Activated CD4-positive, alpha-beta T cell treated with anti-CD3 and anti-CD28 coated beads, Interleukin-10, Interleukin-2, amounts not matched to agents 100 ng/mL and 50 ng/mL, durations not matched to agents 16 hours and 8 hours (primary cell): ENCODE measurements around the gene PTPN13.

Source experiments
- DNase-seq: peaks from one replicate; pipeline ENCODE4 v3.0.0-alpha.2; 2020

PTPN13 gene

GRCh38 chr4:86587381-86588140, 6.6 kb upstream of the PTPN13 start:
- no peak for DNase-seq

- no peak for DNase-seq
Measured at GRCh38 chr4:86592553-86593249, 1.4 kb upstream of the PTPN13 start.

GRCh38 chr4:86594559-86595425, 677 bp downstream of the PTPN13 start:
- DNase-seq, result peak; percentile 23

- peak; percentile 6 for DNase-seq
Measured at GRCh38 chr4:86595426-86595805, 1.3 kb downstream of the PTPN13 start.

- no peak for DNase-seq
Measured at GRCh38 chr4:86596807-86597206, 2.7 kb downstream of the PTPN13 start.

- DNase-seq, result no peak
Measured at GRCh38 chr4:86600007-86600653, 6.0 kb downstream of the PTPN13 start.

- no peak for DNase-seq
Measured at GRCh38 chr4:86603311-86603885, 9.3 kb downstream of the PTPN13 start.

- DNase-seq, result no peak
Measured at GRCh38 chr4:86606809-86607208, 12.7 kb downstream of the PTPN13 start.

GRCh38 chr4:86608757-86609375, 14.8 kb downstream of the PTPN13 start:
- DNase-seq, result no peak

GRCh38 chr4:86611757-86612156, 17.6 kb downstream of the PTPN13 start:
- no peak for DNase-seq

GRCh38 chr4:86613734-86614133, 19.6 kb downstream of the PTPN13 start:
- DNase-seq, result no peak

- no peak for DNase-seq
Measured at GRCh38 chr4:86614865-86615264, 20.8 kb downstream of the PTPN13 start.

- no peak for DNase-seq
Measured at GRCh38 chr4:86615501-86615900, 21.4 kb downstream of the PTPN13 start.

- no peak for DNase-seq
Measured at GRCh38 chr4:86619656-86620055, 25.5 kb downstream of the PTPN13 start.

GRCh38 chr4:86621435-86621834, 27.3 kb downstream of the PTPN13 start:
- no peak for DNase-seq

- DNase-seq, result no peak
Measured at GRCh38 chr4:86626066-86626465, 32.0 kb downstream of the PTPN13 start.

- no peak for DNase-seq
Measured at GRCh38 chr4:86627462-86628135, 33.5 kb downstream of the PTPN13 start.

GRCh38 chr4:86630629-86631028, 36.5 kb downstream of the PTPN13 start:
- no peak for DNase-seq

GRCh38 chr4:86631166-86631565, 37.1 kb downstream of the PTPN13 start:
- DNase-seq, result no peak

GRCh38 chr4:86633854-86634253, 39.7 kb downstream of the PTPN13 start:
- DNase-seq, result no peak

- no peak for DNase-seq
Measured at GRCh38 chr4:86640469-86640868, 46.4 kb downstream of the PTPN13 start.
